Measurements from ENCODE around the gene RXRG. TPM values are rescaled to one million over a fixed set of nuclear protein-coding genes. Genes with fewer than 3 reads are reported as not detected.

Gene RXRG
- not detected for polyA plus RNA-seq (2012; ENCODE audit: insufficient read length, low read depth)

GRCh38 chr1:165444897-165445370 is at the start of gene RXRG:
Gene RXRG, minus strand, starts transcription at chr1:165445126. Its CDS starts 233 bp downstream, at chr1:165444893.
- TF ChIP-seq FOXP2 (optimal IDR thresholded peaks at IDR 0.05; ENCODE audit: borderline replicate concordance, extremely low read depth, extremely low read length, insufficient read depth) (no peak), SIN3A (IDR thresholded peaks at IDR 0.05; ENCODE audit: borderline replicate concordance, insufficient read depth, low read length) (no peak), POLR2AphosphoS5 (IDR thresholded peaks at IDR 0.05; ENCODE audit: low read depth, low read length) (no peak), REST (IDR thresholded peaks at IDR 0.05; ENCODE audit: insufficient read depth in 1 of 2, low read depth in 2 of 2, low read length in 2 of 2) (no peak), TAF1 (IDR thresholded peaks at IDR 0.05; ENCODE audit: borderline replicate concordance, insufficient read depth, low read length) (no peak)

GRCh38 chr1:165492845-165493373 is 48.0 kb upstream of the RXRG start:
- TF ChIP-seq TAF1 (IDR thresholded peaks at IDR 0.05; ENCODE audit: borderline replicate concordance, insufficient read depth, low read length) = no peak
- no peak for TF ChIP-seq REST (IDR thresholded peaks at IDR 0.05; ENCODE audit: insufficient read depth in 1 of 2, low read depth in 2 of 2, low read length in 2 of 2)
- TF ChIP-seq POLR2AphosphoS5 (IDR thresholded peaks at IDR 0.05; ENCODE audit: low read depth, low read length) = no peak
- no peak for TF ChIP-seq FOXP2 (optimal IDR thresholded peaks at IDR 0.05; ENCODE audit: borderline replicate concordance, extremely low read depth, extremely low read length, insufficient read depth)
- no peak for TF ChIP-seq SIN3A (IDR thresholded peaks at IDR 0.05; ENCODE audit: borderline replicate concordance, insufficient read depth, low read length)

- TF ChIP-seq SIN3A (IDR thresholded peaks at IDR 0.05; ENCODE audit: borderline replicate concordance, insufficient read depth, low read length) = no peak
- TF ChIP-seq POLR2AphosphoS5 (IDR thresholded peaks at IDR 0.05; ENCODE audit: low read depth, low read length) = no peak
- TF ChIP-seq FOXP2 (optimal IDR thresholded peaks at IDR 0.05; ENCODE audit: borderline replicate concordance, extremely low read depth, extremely low read length, insufficient read depth) = no peak
- no peak for TF ChIP-seq TAF1 (IDR thresholded peaks at IDR 0.05; ENCODE audit: borderline replicate concordance, insufficient read depth, low read length)
- TF ChIP-seq REST (IDR thresholded peaks at IDR 0.05; ENCODE audit: insufficient read depth in 1 of 2, low read depth in 2 of 2, low read length in 2 of 2) = no peak
These were observed 45.2 kb upstream of the RXRG start for GRCh38 chr1:165490175-165490574.

GRCh38 chr1:165487921-165488320 is 43.0 kb upstream of the RXRG start:
- TF ChIP-seq TAF1 (IDR thresholded peaks at IDR 0.05; ENCODE audit: borderline replicate concordance, insufficient read depth, low read length) = no peak
- TF ChIP-seq SIN3A (IDR thresholded peaks at IDR 0.05; ENCODE audit: borderline replicate concordance, insufficient read depth, low read length) = no peak
- no peak for TF ChIP-seq REST (IDR thresholded peaks at IDR 0.05; ENCODE audit: insufficient read depth in 1 of 2, low read depth in 2 of 2, low read length in 2 of 2)
- TF ChIP-seq FOXP2 (optimal IDR thresholded peaks at IDR 0.05; ENCODE audit: borderline replicate concordance, extremely low read depth, extremely low read length, insufficient read depth) = no peak
- TF ChIP-seq POLR2AphosphoS5 (IDR thresholded peaks at IDR 0.05; ENCODE audit: low read depth, low read length) = no peak

Data from PFSK-1 (cell line).